ENCODE measurements around the gene DTNBP1.

The DTNBP1 gene

GRCh38 chr6:15531973-15532372, 130.9 kb downstream of the DTNBP1 start:
- no peak for DNase-seq (ENCODE audit: low spot score)

- no peak for DNase-seq (ENCODE audit: low spot score)
Measured at GRCh38 chr6:15530411-15530810, 132.4 kb downstream of the DTNBP1 start.

- DNase-seq (ENCODE audit: low spot score) = no peak
Measured at GRCh38 chr6:15528870-15529269, 134.0 kb downstream of the DTNBP1 start.

GRCh38 chr6:15527838-15528617, 134.8 kb downstream of the DTNBP1 start:
- no peak for DNase-seq (ENCODE audit: low spot score)

- no peak for DNase-seq (ENCODE audit: low spot score)
Measured at GRCh38 chr6:15526212-15526701, 136.6 kb downstream of the DTNBP1 start.

GRCh38 chr6:15524861-15525401, 137.9 kb downstream of the DTNBP1 start:
- DNase-seq (ENCODE audit: low spot score) = peak; percentile 83

- DNase-seq (ENCODE audit: low spot score) = peak; percentile 57
Measured at GRCh38 chr6:15523679-15524630, 138.9 kb downstream of the DTNBP1 start.

- DNase-seq (ENCODE audit: low spot score) = peak; percentile 12
Measured at GRCh38 chr6:15522856-15523529, 139.8 kb downstream of the DTNBP1 start.

- peak; percentile 10 for DNase-seq (ENCODE audit: low spot score)
Measured at GRCh38 chr6:15522427-15522826, 140.4 kb downstream of the DTNBP1 start.

- peak; percentile 11 for DNase-seq (ENCODE audit: low spot score)
Measured at GRCh38 chr6:15522026-15522425, 140.8 kb downstream of the DTNBP1 start.

GRCh38 chr6:15521582-15521981, 141.2 kb downstream of the DTNBP1 start:
- DNase-seq (ENCODE audit: low spot score) = no peak

- DNase-seq (ENCODE audit: low spot score) = peak; percentile 14
Measured at GRCh38 chr6:15520626-15521203, 142.1 kb downstream of the DTNBP1 start.

- DNase-seq (ENCODE audit: low spot score) = no peak
Measured at GRCh38 chr6:15519681-15520080, 143.1 kb downstream of the DTNBP1 start.

GRCh38 chr6:15518878-15519277, 143.9 kb downstream of the DTNBP1 start:
- no peak for DNase-seq (ENCODE audit: low spot score)

- DNase-seq (ENCODE audit: low spot score) = no peak
Measured at GRCh38 chr6:15518057-15518456, 144.8 kb downstream of the DTNBP1 start.

GRCh38 chr6:15517600-15517999, 145.2 kb downstream of the DTNBP1 start:
- DNase-seq (ENCODE audit: low spot score) = no peak

GRCh38 chr6:15516923-15517560, 145.8 kb downstream of the DTNBP1 start:
- no peak for DNase-seq (ENCODE audit: low spot score)

- DNase-seq (ENCODE audit: low spot score) = no peak
Measured at GRCh38 chr6:15516378-15516777, 146.4 kb downstream of the DTNBP1 start.

- no peak for DNase-seq (ENCODE audit: low spot score)
Measured at GRCh38 chr6:15515660-15516375, 147.0 kb downstream of the DTNBP1 start.

- no peak for DNase-seq (ENCODE audit: low spot score)
Measured at GRCh38 chr6:15515226-15515625, 147.6 kb downstream of the DTNBP1 start.
